ENCODE results near the gene ALOXE3. TPM values are rescaled to one million over a fixed set of nuclear protein-coding genes. Genes with fewer than 3 reads are reported as not detected.
A peak's percentile ranks its signal among the peaks of the same experiment; 100 is the strongest.

The ALOXE3 gene
- total and polyA plus RNA-seq, 2 donors = 1.2 TPM; not detected in 1

DNA sequence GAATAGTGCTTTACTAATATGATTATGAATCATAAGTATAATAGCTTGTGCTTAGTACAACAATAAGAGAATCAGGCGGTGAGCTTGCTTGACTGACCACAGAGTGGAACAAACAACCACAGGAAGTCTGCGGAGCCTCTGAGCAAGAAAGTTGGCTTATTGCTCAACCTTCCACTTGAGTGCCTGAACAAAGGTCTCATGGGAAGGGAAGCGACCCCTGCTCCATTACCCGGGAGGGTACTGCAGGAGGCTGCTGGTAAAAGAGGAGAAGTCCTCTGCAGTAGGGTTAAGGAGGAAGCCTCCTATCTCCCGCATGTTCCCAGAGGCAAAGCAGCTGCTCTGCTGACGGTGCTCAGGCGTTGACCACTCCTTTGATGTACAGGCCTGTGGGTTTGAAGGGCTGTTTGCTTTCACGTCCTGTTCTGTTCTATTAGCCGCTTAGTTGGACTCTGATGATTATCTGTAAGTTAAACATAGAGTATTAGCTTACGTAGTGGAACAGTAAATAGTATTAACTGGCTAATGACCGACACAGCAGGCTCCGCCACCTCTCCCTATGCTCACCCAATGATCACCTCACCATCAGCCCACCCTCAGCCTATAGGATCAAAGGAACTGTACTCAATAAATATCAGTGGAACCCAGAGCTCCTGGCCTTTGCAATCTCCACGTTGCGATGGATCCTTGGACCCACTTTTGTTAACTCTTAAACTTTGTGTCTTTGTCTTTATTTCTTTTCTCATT is 61.9 kb downstream of the ALOXE3 start:
- H3K27me3 ChIP-seq (ENCODE audit: control insufficient read depth in 2 of 2, insufficient read depth in 1 of 2, low read length in 1 of 2) = peaks cover 22 to 52% of the 10 kb centered on the region in 2 donors

GRCh38 chr17:8055851-8056231 is 62.5 kb downstream of the ALOXE3 start:
- Histone ChIP-seq H3K36me3 (ENCODE audit: control insufficient read depth in 2 of 2, insufficient read depth in 2 of 2, low read length in 1 of 2) (no peaks in the 10 kb centered on the region), H3K27me3 (ENCODE audit: control insufficient read depth in 2 of 2, insufficient read depth in 1 of 2, low read length in 1 of 2) (peaks cover 17 to 47% of the 10 kb centered on the region in 2 donors), H3K4me3 (ENCODE audit: low read length in 2 of 2) (no peak overlapping the region), H3K27ac (ENCODE audit: low read depth in 1 of 2, low read length in 1 of 2) (no peak overlapping the region), H3K9me3 (ENCODE audit: control insufficient read depth in 2 of 2, insufficient read depth in 1 of 2, low read length in 1 of 2) (no peaks in the 10 kb centered on the region), H3K4me1 (ENCODE audit: control insufficient read depth in 2 of 2, insufficient read depth in 2 of 2, low read length in 2 of 2) (no peaks in the 10 kb centered on the region)
- WGBS = 89% methylated on average over 3 of the region's 3 CpGs
- DNase-seq (ENCODE audit: low read depth in 6 of 9, low spot score in 9 of 9) = no peak

More for the DNA sequence above, 61.9 kb downstream of the ALOXE3 start:
- Histone ChIP-seq H3K4me3 (ENCODE audit: low read length in 2 of 2) (no peak overlapping the region), H3K27ac (ENCODE audit: low read depth in 1 of 2, low read length in 1 of 2) (no peak overlapping the region), H3K36me3 (ENCODE audit: control insufficient read depth in 2 of 2, insufficient read depth in 2 of 2, low read length in 1 of 2) (no peaks in the 10 kb centered on the region), H3K4me1 (ENCODE audit: control insufficient read depth in 2 of 2, insufficient read depth in 2 of 2, low read length in 2 of 2) (no peaks in the 10 kb centered on the region), H3K9me3 (ENCODE audit: control insufficient read depth in 2 of 2, insufficient read depth in 1 of 2, low read length in 1 of 2) (no peaks in the 10 kb centered on the region)
- DNase-seq (ENCODE audit: low read depth in 6 of 9, low spot score in 9 of 9) = peak in 1 of 9 donors; percentile 31
- 44% methylated on average over 14 of the region's 14 CpGs for WGBS

- H3K36me3 ChIP-seq (ENCODE audit: control insufficient read depth in 2 of 2, insufficient read depth in 2 of 2, low read length in 1 of 2) = no peaks in the 10 kb centered on the region
- H3K4me1 ChIP-seq (ENCODE audit: control insufficient read depth in 2 of 2, insufficient read depth in 2 of 2, low read length in 2 of 2) = no peaks in the 10 kb centered on the region
- no peak overlapping the region for H3K4me3 ChIP-seq (ENCODE audit: low read length in 2 of 2)
- 96% methylated on average over 7 of the region's 7 CpGs for WGBS
- H3K27me3 ChIP-seq (ENCODE audit: control insufficient read depth in 2 of 2, insufficient read depth in 1 of 2, low read length in 1 of 2) = peaks cover 6 to 26% of the 10 kb centered on the region in 2 donors
- H3K27ac ChIP-seq (ENCODE audit: low read depth in 1 of 2, low read length in 1 of 2) = no peak overlapping the region
- no peaks in the 10 kb centered on the region for H3K9me3 ChIP-seq (ENCODE audit: control insufficient read depth in 2 of 2, insufficient read depth in 1 of 2, low read length in 1 of 2)
- no peak for DNase-seq (ENCODE audit: low read depth in 6 of 9, low spot score in 9 of 9)
Measured at GRCh38 chr17:8053600-8053999, 64.7 kb downstream of the ALOXE3 start.

DNA sequence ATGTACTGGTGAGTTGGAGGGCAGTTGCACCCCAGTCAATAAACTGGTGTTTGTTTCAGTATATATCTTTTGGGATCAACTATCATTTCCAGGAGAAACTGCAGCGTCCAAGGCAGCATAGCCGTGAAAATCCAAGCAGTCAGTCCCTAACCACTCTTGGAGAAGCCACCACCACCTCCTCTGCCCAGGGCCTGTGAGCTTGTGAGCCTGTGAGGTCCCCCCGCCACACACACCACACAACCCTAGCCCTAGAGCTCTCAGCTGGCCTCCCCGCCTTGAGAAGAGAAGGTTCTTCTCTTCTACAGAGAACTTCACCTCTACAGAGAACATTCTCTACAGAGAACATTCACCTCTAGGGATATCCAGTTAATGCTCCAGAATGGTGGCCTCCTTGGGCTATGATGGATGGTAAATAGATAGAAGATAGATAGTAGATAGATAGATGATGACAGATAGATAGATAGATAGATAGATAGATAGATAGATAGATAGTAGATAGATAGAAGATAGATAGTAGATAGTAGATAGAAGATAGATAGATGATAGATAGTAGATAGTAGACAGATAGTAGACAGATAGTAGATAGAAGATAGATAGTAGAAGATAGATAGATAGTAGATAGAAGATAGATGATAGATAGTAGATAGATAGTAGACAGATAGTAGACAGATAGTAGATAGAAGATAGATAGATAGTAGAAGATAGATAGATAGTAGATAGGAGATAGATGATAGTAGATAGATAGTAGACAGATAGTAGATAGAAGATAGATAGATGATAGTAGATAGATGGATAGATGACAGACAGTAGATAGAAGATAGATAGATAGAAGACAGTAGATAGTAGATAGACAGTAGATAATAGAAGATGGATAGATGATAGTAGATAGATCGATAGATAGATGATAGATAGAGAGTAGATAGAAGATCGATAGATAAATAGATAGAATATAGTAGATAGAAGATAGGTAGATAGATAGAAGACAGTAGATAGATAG is 65.8 kb downstream of the ALOXE3 start:
- H3K4me3 ChIP-seq (ENCODE audit: low read length in 2 of 2) = no peak overlapping the region
- no peaks in the 10 kb centered on the region for H3K36me3 ChIP-seq (ENCODE audit: control insufficient read depth in 2 of 2, insufficient read depth in 2 of 2, low read length in 1 of 2)
- no peaks in the 10 kb centered on the region for H3K4me1 ChIP-seq (ENCODE audit: control insufficient read depth in 2 of 2, insufficient read depth in 2 of 2, low read length in 2 of 2)
- no peaks in the 10 kb centered on the region for H3K9me3 ChIP-seq (ENCODE audit: control insufficient read depth in 2 of 2, insufficient read depth in 1 of 2, low read length in 1 of 2)
- WGBS = 96% methylated on average over 6 of the region's 6 CpGs
- H3K27me3 ChIP-seq (ENCODE audit: control insufficient read depth in 2 of 2, insufficient read depth in 1 of 2, low read length in 1 of 2) = peaks cover 2 to 17% of the 10 kb centered on the region in 2 donors
- DNase-seq (ENCODE audit: low read depth in 6 of 9, low spot score in 9 of 9) = no peak
- no peak overlapping the region for H3K27ac ChIP-seq (ENCODE audit: low read depth in 1 of 2, low read length in 1 of 2)

DNA sequence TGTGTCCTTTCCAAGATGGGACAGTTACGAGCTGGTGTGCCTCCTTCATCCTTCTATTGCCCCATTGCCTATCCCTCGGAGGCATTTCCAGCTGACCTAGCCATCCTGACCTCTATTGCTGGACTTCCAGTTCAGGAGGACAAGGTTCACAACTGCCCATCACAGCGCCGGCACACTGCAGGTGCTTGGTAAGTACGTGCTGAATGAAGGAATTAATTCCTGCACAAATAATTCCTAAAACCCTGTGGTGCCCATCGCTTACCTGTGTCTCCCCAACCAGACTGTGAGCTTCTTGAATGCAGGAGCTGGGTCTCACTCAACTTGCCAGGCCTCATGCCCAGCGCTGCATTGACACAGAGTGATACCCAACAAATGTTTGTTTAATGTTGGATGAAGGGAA is 66.5 kb downstream of the ALOXE3 start:
- Histone ChIP-seq H3K4me3 (ENCODE audit: low read length in 2 of 2) (no peak overlapping the region), H3K4me1 (ENCODE audit: control insufficient read depth in 2 of 2, insufficient read depth in 2 of 2, low read length in 2 of 2) (no peaks in the 10 kb centered on the region), H3K36me3 (ENCODE audit: control insufficient read depth in 2 of 2, insufficient read depth in 2 of 2, low read length in 1 of 2) (no peaks in the 10 kb centered on the region), H3K27me3 (ENCODE audit: control insufficient read depth in 2 of 2, insufficient read depth in 1 of 2, low read length in 1 of 2) (peaks cover under 1 to 10% of the 10 kb centered on the region in 2 donors), H3K27ac (ENCODE audit: low read depth in 1 of 2, low read length in 1 of 2) (no peak overlapping the region), H3K9me3 (ENCODE audit: control insufficient read depth in 2 of 2, insufficient read depth in 1 of 2, low read length in 1 of 2) (no peaks in the 10 kb centered on the region)
- DNase-seq (ENCODE audit: low read depth in 6 of 9, low spot score in 9 of 9) = no peak
- 96% methylated on average over 7 of the region's 7 CpGs for WGBS

DNA sequence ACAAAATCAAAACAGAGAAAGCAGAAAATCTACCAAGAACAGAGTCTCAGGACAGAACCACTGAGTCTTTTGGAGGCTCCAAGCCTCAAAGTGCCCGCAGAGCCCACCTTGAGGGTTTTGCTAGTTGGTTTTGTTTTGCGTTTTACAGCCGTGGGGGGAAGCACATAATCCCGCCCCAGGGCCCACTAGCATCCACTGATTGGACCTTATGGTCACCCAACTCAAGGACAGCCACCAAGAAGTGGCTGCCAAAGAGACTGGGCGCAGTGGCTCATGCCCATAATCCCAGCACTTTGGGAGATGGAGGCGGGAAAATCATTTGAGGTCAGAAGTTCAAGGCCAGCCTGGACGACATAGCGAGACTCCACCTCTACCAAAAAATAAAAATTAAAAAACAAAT is 69.6 kb downstream of the ALOXE3 start:
- Histone ChIP-seq H3K27me3 (ENCODE audit: control insufficient read depth in 2 of 2, insufficient read depth in 1 of 2, low read length in 1 of 2) (peaks cover 0 to 4% of the 10 kb centered on the region in 2 donors), H3K4me3 (ENCODE audit: low read length in 2 of 2) (no peak overlapping the region), H3K4me1 (ENCODE audit: control insufficient read depth in 2 of 2, insufficient read depth in 2 of 2, low read length in 2 of 2) (no peaks in the 10 kb centered on the region), H3K9me3 (ENCODE audit: control insufficient read depth in 2 of 2, insufficient read depth in 1 of 2, low read length in 1 of 2) (no peaks in the 10 kb centered on the region), H3K27ac (ENCODE audit: low read depth in 1 of 2, low read length in 1 of 2) (no peak overlapping the region), H3K36me3 (ENCODE audit: control insufficient read depth in 2 of 2, insufficient read depth in 2 of 2, low read length in 1 of 2) (no peaks in the 10 kb centered on the region)
- DNase-seq (ENCODE audit: low read depth in 6 of 9, low spot score in 9 of 9) = no peak
- WGBS = 96% methylated on average over 8 of the region's 8 CpGs

- no peak for DNase-seq (ENCODE audit: low read depth in 6 of 9, low spot score in 9 of 9)
- Histone ChIP-seq H3K4me1 (ENCODE audit: control insufficient read depth in 2 of 2, insufficient read depth in 2 of 2, low read length in 2 of 2) (no peaks in the 10 kb centered on the region), H3K4me3 (ENCODE audit: low read length in 2 of 2) (no peak overlapping the region), H3K36me3 (ENCODE audit: control insufficient read depth in 2 of 2, insufficient read depth in 2 of 2, low read length in 1 of 2) (no peaks in the 10 kb centered on the region), H3K27ac (ENCODE audit: low read depth in 1 of 2, low read length in 1 of 2) (no peak overlapping the region), H3K27me3 (ENCODE audit: control insufficient read depth in 2 of 2, insufficient read depth in 1 of 2, low read length in 1 of 2) (peaks cover 0 to 4% of the 10 kb centered on the region in 2 donors), H3K9me3 (ENCODE audit: control insufficient read depth in 2 of 2, insufficient read depth in 1 of 2, low read length in 1 of 2) (no peaks in the 10 kb centered on the region)
- WGBS = 97% methylated on average over 12 of the region's 12 CpGs
Measured at GRCh38 chr17:8048236-8048635, 70.1 kb downstream of the ALOXE3 start.

DNA sequence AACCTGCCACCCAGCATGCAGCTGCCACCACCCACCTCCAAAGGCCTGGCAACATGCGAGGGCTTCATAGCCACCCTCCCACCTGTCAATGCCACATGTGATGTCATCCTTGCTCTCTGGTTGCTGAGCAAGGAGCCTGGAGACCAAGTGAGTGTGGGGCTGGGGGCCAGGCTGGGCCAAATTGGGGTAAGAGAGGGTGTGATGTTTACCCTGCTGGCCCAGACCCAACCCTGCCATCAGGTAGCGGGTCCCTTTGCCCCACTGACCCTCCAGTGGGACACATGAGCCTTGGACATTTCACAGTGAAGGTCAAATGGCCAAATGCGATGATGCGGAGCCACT is 70.6 kb downstream of the ALOXE3 start:
- H3K36me3 ChIP-seq (ENCODE audit: control insufficient read depth in 2 of 2, insufficient read depth in 2 of 2, low read length in 1 of 2) = no peaks in the 10 kb centered on the region
- H3K27ac ChIP-seq (ENCODE audit: low read depth in 1 of 2, low read length in 1 of 2) = no peak overlapping the region
- 98% methylated on average over 4 of the region's 4 CpGs for WGBS
- no peaks in the 10 kb centered on the region for H3K4me1 ChIP-seq (ENCODE audit: control insufficient read depth in 2 of 2, insufficient read depth in 2 of 2, low read length in 2 of 2)
- no peak for DNase-seq (ENCODE audit: low read depth in 6 of 9, low spot score in 9 of 9)
- peaks cover 0 to 4% of the 10 kb centered on the region in 2 donors for H3K27me3 ChIP-seq (ENCODE audit: control insufficient read depth in 2 of 2, insufficient read depth in 1 of 2, low read length in 1 of 2)
- H3K4me3 ChIP-seq (ENCODE audit: low read length in 2 of 2) = no peak overlapping the region
- H3K9me3 ChIP-seq (ENCODE audit: control insufficient read depth in 2 of 2, insufficient read depth in 1 of 2, low read length in 1 of 2) = no peaks in the 10 kb centered on the region
